ENCODE data around the gene NBEAL1. TPM values are rescaled to one million over a fixed set of nuclear protein-coding genes. Genes with fewer than 3 reads are reported as not detected.
"Not testable (repeated sequence)": the region's sequence is repeated elsewhere in the genome, so short reads cannot be mapped to it uniquely, and the experiment has no call there.

The NBEAL1 gene
- total RNA-seq, 2 experiments from 2014 or later = 8.3 to 11.2 TPM

- Mint-ChIP-seq H3K27me3 (no peaks in the 10 kb centered on the region), H3K27ac (no peak overlapping the region), H3K36me3 (ENCODE audit: low read depth) (peaks cover 18% of the 10 kb centered on the region), H3K4me1 (ENCODE audit: low read depth) (no peaks in the 10 kb centered on the region), H3K9me3 (no peaks in the 10 kb centered on the region), H3K4me3 (no peak overlapping the region)
- ChIA-PET POLR2A (interaction anchor here (0.7 kb wide), 1 partner anchor 13 kb away, joined by 3 read pairs; no protein-coding TSS in a partner anchor), CTCF (no interaction called here)
- DNase-seq (no peak), ATAC-seq (ENCODE audit: poor library complexity) (no peak)
- no peak overlapping the region for H3K4me3 ChIP-seq (ENCODE audit: low read length)
- no peak for TF ChIP-seq CTCF (IDR thresholded peaks at IDR 0.05)
- H3K9me3 ChIP-seq (ENCODE audit: control insufficient read depth in 1 of 2, insufficient read depth in 1 of 2, low read length in 2 of 2) = no peaks in the 10 kb centered on the region
- no peaks in the 10 kb centered on the region for H3K27me3 ChIP-seq (ENCODE audit: control insufficient read depth in 1 of 2, insufficient read depth in 2 of 2, low read length in 2 of 2)
- no peaks in the 10 kb centered on the region for H3K36me3 ChIP-seq (ENCODE audit: insufficient read depth, low read length)
- intact Hi-C loops (cut with DNase I, micrococcal nuclease) = loop anchor here in 1 of 2 experiments (2.0 kb wide), 1 partner anchor 62 kb away; no protein-coding TSS in a partner anchor
- no peaks in the 10 kb centered on the region for H3K4me1 ChIP-seq (ENCODE audit: insufficient read depth, low read length)
- no peak overlapping the region for H3K27ac ChIP-seq (ENCODE audit: low read depth in 1 of 2, low read length in 2 of 2)
Measured at GRCh38 chr2:203149194-203149593, 134.5 kb downstream of the NBEAL1 start.

- H3K27me3 ChIP-seq (ENCODE audit: control insufficient read depth in 1 of 2, insufficient read depth in 2 of 2, low read length in 2 of 2) = no peaks in the 10 kb centered on the region
- peaks cover 19% of the 10 kb centered on the region for H3K36me3 Mint-ChIP-seq (ENCODE audit: low read depth)
- DNase-seq (peak in 4 of 14 experiments; percentile 4 to 52 (median 27)), ATAC-seq (ENCODE audit: poor library complexity) (no peak)
- POLR2A ChIA-PET = interaction anchor here (0.9 kb wide), 1 partner anchor 244 kb away, joined by 4 read pairs; the partner anchor contains the start of gene WDR12
- H3K36me3 ChIP-seq (ENCODE audit: insufficient read depth, low read length) = no peaks in the 10 kb centered on the region
- H3K4me3 Mint-ChIP-seq = no peak overlapping the region
- no peaks in the 10 kb centered on the region for H3K27me3 Mint-ChIP-seq
- intact Hi-C loops (cut with DNase I, micrococcal nuclease) = loop anchor here in 1 of 2 experiments (10.0 kb wide), 1 partner anchor 581 kb away; no protein-coding TSS in a partner anchor
- peak; percentile 14 for TF ChIP-seq CTCF (IDR thresholded peaks at IDR 0.05)
- H3K27ac Mint-ChIP-seq = no peak overlapping the region
- no peaks in the 10 kb centered on the region for H3K9me3 Mint-ChIP-seq
- no peak overlapping the region for H3K4me3 ChIP-seq (ENCODE audit: low read length)
- H3K9me3 ChIP-seq (ENCODE audit: control insufficient read depth in 1 of 2, insufficient read depth in 1 of 2, low read length in 2 of 2) = no peaks in the 10 kb centered on the region
- H3K4me1 ChIP-seq (ENCODE audit: insufficient read depth, low read length) = peaks cover 5% of the 10 kb centered on the region
- CTCF ChIA-PET = interaction anchor here (0.6 kb wide), 1 partner anchor 123 kb away, joined by 3 read pairs; no protein-coding TSS in a partner anchor
- no peak overlapping the region for H3K27ac ChIP-seq (ENCODE audit: low read depth in 1 of 2, low read length in 2 of 2)
- H3K4me1 Mint-ChIP-seq (ENCODE audit: low read depth) = peaks cover 13% of the 10 kb centered on the region
Measured at GRCh38 chr2:203155406-203155805, 140.7 kb downstream of the NBEAL1 start.

GRCh38 chr2:203162722-203163121 lies 148.0 kb downstream of the NBEAL1 start:
- H3K27ac Mint-ChIP-seq; H3K4me3 Mint-ChIP-seq; H3K9me3 ChIP-seq (ENCODE audit: control insufficient read depth in 1 of 2, insufficient read depth in 1 of 2, low read length in 2 of 2); CTCF ChIA-PET; H3K9me3 Mint-ChIP-seq; H3K4me1 Mint-ChIP-seq (ENCODE audit: low read depth); H3K27me3 Mint-ChIP-seq; H3K36me3 ChIP-seq (ENCODE audit: insufficient read depth, low read length); H3K27me3 ChIP-seq (ENCODE audit: control insufficient read depth in 1 of 2, insufficient read depth in 2 of 2, low read length in 2 of 2); H3K27ac ChIP-seq (ENCODE audit: low read depth in 1 of 2, low read length in 2 of 2); DNase-seq; intact Hi-C loops (cut with DNase I, micrococcal nuclease); ATAC-seq (ENCODE audit: poor library complexity); POLR2A ChIA-PET; H3K4me3 ChIP-seq (ENCODE audit: low read length); H3K4me1 ChIP-seq (ENCODE audit: insufficient read depth, low read length): not testable (repeated sequence)
- H3K36me3 Mint-ChIP-seq (ENCODE audit: low read depth) = peaks cover 39% of the 10 kb centered on the region
